Measurements from ENCODE around the gene MBD5.

GRCh38 chr2:148351437-148352143 lies 330.7 kb downstream of the MBD5 start:
- TF ChIP-seq YY1 (IDR thresholded peaks at IDR 0.05; ENCODE audit: low read depth) (no peak), REST (IDR thresholded peaks at IDR 0.05; ENCODE audit: low read depth) (no peak), RAD21 (IDR thresholded peaks at IDR 0.05; ENCODE audit: low read depth) (no peak), FOXM1 (IDR thresholded peaks at IDR 0.05; ENCODE audit: borderline replicate concordance, low read depth) (no peak), NFIC (IDR thresholded peaks at IDR 0.05) (no peak), TAF1 (IDR thresholded peaks at IDR 0.05; ENCODE audit: low read depth) (no peak), MAX (IDR thresholded peaks at IDR 0.05) (no peak), TCF12 (IDR thresholded peaks at IDR 0.05; ENCODE audit: low read depth) (no peak), ZBTB7A (IDR thresholded peaks at IDR 0.05; ENCODE audit: low read depth) (no peak), EP300 (IDR thresholded peaks at IDR 0.05; ENCODE audit: borderline replicate concordance) (no peak), CEBPB (IDR thresholded peaks at IDR 0.05) (no peak)
